HepG2 (cell line): ENCODE measurements around the gene MIOS. TPM values are rescaled to one million over a fixed set of nuclear protein-coding genes. Genes with fewer than 3 reads are reported as not detected.

ENCODE experiments used
- ATAC-seq: fragments of 200-7000 bp; cut with Tn5 transposase; 3 replicates; pipeline ENCODE4 v1.9.1; 2020; ENCODE audit warnings: mild to moderate bottlenecking, moderate library complexity
- BruUV-seq: library from RNA; stranded (reverse); fragments of 400-500 nt; replicated peaks from 2 replicates; lab custom pipeline; 2021; lab: Mats Ljungman, UMichigan
- CTCF ChIA-PET: fragments of 300-600 bp; formaldehyde crosslinking; extraction: SDS; loops from one replicate; lab custom pipeline; 2021; ENCODE audit warnings: low total read pairs, inconsistent platforms, low intra/inter-chr PET ratio; lab: Yijun Ruan, JAX
- POLR2A ChIA-PET: fragments of 350-600 bp; sonication (Branson Sonifier 250); formaldehyde crosslinking; loops from one replicate; lab custom pipeline; 2020; ENCODE audit warnings: antibody characterized with exemption, inconsistent platforms; lab: Yijun Ruan, JAX
- DNase-seq: peaks from one replicate; pipeline ENCODE4 v3.0.0-alpha.2; 2015; ENCODE audit warnings: low spot score
- FAIRE-seq: peaks from 3 replicates; lab custom pipeline; 2011; peaks lifted over from hg19 to GRCh38; lab: Jason Lieb, UNC
- H2AFZ ChIP-seq: one replicate; pipeline ENCODE4 v1.6.1; 2011; ENCODE audit warnings: low read length, inconsistent platforms
- H3K27ac ChIP-seq: fragments of 300-600 bp; 3 replicates; pipeline ENCODE4 v1.8.0; 2011; ENCODE audit warnings: mixed run types, mild to moderate bottlenecking, mixed read lengths, low read length, inconsistent platforms; ENCODE audit not compliant: insufficient read depth; ENCODE audit errors: extremely low read length
- H3K27me3 ChIP-seq, 2 experiments: fragments of 200-600 bp in 1 of 2; 2 replicates in 1 of 2; 3 replicates in 1 of 2; pipeline versions ENCODE4 v1.6.0 to v1.8.0; 2011; ENCODE audit warnings: low read length in 2 of 2, mild to moderate bottlenecking in 2 of 2, moderate library complexity in 2 of 2, inconsistent platforms in 1 of 2; ENCODE audit not compliant: insufficient read depth in 2 of 2, control insufficient read depth in 1 of 2
- H3K36me3 ChIP-seq, 2 experiments: fragments of 200-600 bp in 1 of 2; replicated peaks in 1 of 2; 2 replicates in 1 of 2; 3 replicates in 1 of 2; pipeline versions ENCODE4 v1.5.1 to v1.8.0; 2011; ENCODE audit warnings: low read length in 2 of 2, inconsistent platforms in 1 of 2; ENCODE audit not compliant: insufficient read depth in 2 of 2, control insufficient read depth in 1 of 2
- H3K4me1 ChIP-seq: 2 replicates; pipeline ENCODE4 v1.5.1; 2012; ENCODE audit warnings: low read length, inconsistent platforms; ENCODE audit not compliant: insufficient read depth
- H3K4me2 ChIP-seq: 2 replicates; pipeline ENCODE4 v1.6.0; 2011; ENCODE audit warnings: low read depth, low read length, inconsistent platforms
- H3K4me3 ChIP-seq, 3 experiments: fragments of 200-600 bp in 1 of 3; sonication (generic), shearing (Covaris generic) in 1 of 3; replicated peaks in 1 of 3; 2 replicates each; pipeline ENCODE4 v1.5.1; 2011 to 2016; ENCODE audit warnings: low read length in 3 of 3, inconsistent platforms in 2 of 3, low read depth in 2 of 3, mild to moderate bottlenecking in 2 of 3, control low read depth in 1 of 3, mixed read lengths in 1 of 3; ENCODE audit not compliant: insufficient read depth in 1 of 3
- H3K79me2 ChIP-seq: one replicate; pipeline ENCODE4 v1.6.1; 2011; ENCODE audit warnings: low read length, inconsistent platforms; ENCODE audit not compliant: insufficient read depth
- H3K9ac ChIP-seq: 2 replicates; pipeline ENCODE4 v1.6.0; 2011; ENCODE audit warnings: mild to moderate bottlenecking, low read depth, low read length, inconsistent platforms; ENCODE audit not compliant: insufficient read depth
- H3K9me3 ChIP-seq: 2 replicates; pipeline ENCODE4 v1.5.1; 2012; ENCODE audit warnings: mild to moderate bottlenecking, low read length
- H4K20me1 ChIP-seq: 2 replicates; pipeline ENCODE4 v1.6.0; 2011; ENCODE audit warnings: inconsistent platforms, mild to moderate bottlenecking, low read length, moderate library complexity; ENCODE audit not compliant: insufficient read depth
- GABPB1 ChIP-seq: IDR thresholded peaks from 2 replicates; pipeline ENCODE4 v1.6.1; 2016; ENCODE audit warnings: mild to moderate bottlenecking, missing genetic modification reagents, moderate library complexity, missing compliant biosample characterization
- LBX2 ChIP-seq: sonication (generic); formaldehyde crosslinking; IDR thresholded peaks from 2 replicates; pipeline ENCODE4 v1.5.0; 2020; ENCODE audit warnings: missing genetic modification reagents, mild to moderate bottlenecking, borderline replicate concordance
- PCBP2 ChIP-seq: fragments of 200-400 bp; formaldehyde crosslinking; optimal IDR thresholded peaks from 2 replicates; pipeline ENCODE3; 2018; ENCODE audit warnings: low read length, low read depth; ENCODE audit not compliant: poor library complexity, severe bottlenecking
- SATB2 ChIP-seq: sonication (generic); formaldehyde crosslinking; IDR thresholded peaks from 2 replicates; pipeline ENCODE4 v1.5.0; 2020; ENCODE audit warnings: missing genetic modification reagents
- SOX5 ChIP-seq: IDR thresholded peaks from 2 replicates; pipeline ENCODE4 v1.6.1; 2016; ENCODE audit warnings: borderline replicate concordance
- SP5 ChIP-seq: IDR thresholded peaks from 2 replicates; pipeline ENCODE4 v1.6.1; 2016; ENCODE audit warnings: low read depth, borderline replicate concordance
- WGBS: methylation state at CpG from one replicate; pipeline ENCODE4 v1.1.6; 2017; ENCODE audit warnings: low lambda C conversion rate; 5-methylcytosine and 5-hydroxymethylcytosine counted together
- in situ Hi-C: cut with HindIII; loops from 2 replicates; pipeline ENCODE4 v1.10.0; 2017; ENCODE audit warnings: low pct_unique_long_range_greater_than_20kb; ENCODE audit not compliant: extremely low pct_ligation_motif_present
- intact Hi-C: fragments of 100-400 bp; cut with micrococcal nuclease; formaldehyde crosslinking; loops from one replicate; pipeline ENCODE4 v1.10.0; 2022; ENCODE audit not compliant: unreplicated experiment
- polyA plus RNA-seq, 8 experiments: library from polyadenylated mRNA; depleted of rRNA in 3 of 8; stranded (reverse) in 7 of 8; unstranded in 1 of 8; fragments of >200 nt; fragmentation: Illumina TruSeq in 4 of 8; extraction: Trizol in 4 of 8; gene quantifications; 2 replicates each; pipeline versions ENCODE4 v1.2.1 to v1.2.3, GENCODE V29; 2011 to 2016; ENCODE audit warnings: low read depth in 4 of 8, missing spikeins in 1 of 8, mixed read lengths in 1 of 8; ENCODE audit not compliant: insufficient read depth in 1 of 8
- total RNA-seq, 5 experiments: library from RNA; depleted of rRNA; stranded (reverse); fragments of >200 nt; fragmentation: Illumina TruSeq; extraction: Trizol; gene quantifications; 2 replicates each; pipeline ENCODE4 v1.2.3, GENCODE V29; 2016; ENCODE audit warnings: low read depth in 1 of 5
- TF ChIP-seq, protein P1 (sequence below): sonication (generic); formaldehyde crosslinking; IDR thresholded peaks from 2 replicates; pipeline ENCODE4 v1.8.0; 2022; ENCODE audit warnings: mild to moderate bottlenecking, missing genetic modification reagents, moderate library complexity
- TF ChIP-seq, protein P2 (sequence below): sonication (generic); formaldehyde crosslinking; IDR thresholded peaks from 2 replicates; pipeline ENCODE4 v1.5.0; 2020; ENCODE audit warnings: mild to moderate bottlenecking, missing genetic modification reagents, moderate library complexity

Gene MIOS
- total and polyA plus RNA-seq, 2 of the 13 experiments (the other 11 are each of a cell fraction or from before 2014, with no cell fraction given), result 15.2 to 33.5 TPM

DNA sequence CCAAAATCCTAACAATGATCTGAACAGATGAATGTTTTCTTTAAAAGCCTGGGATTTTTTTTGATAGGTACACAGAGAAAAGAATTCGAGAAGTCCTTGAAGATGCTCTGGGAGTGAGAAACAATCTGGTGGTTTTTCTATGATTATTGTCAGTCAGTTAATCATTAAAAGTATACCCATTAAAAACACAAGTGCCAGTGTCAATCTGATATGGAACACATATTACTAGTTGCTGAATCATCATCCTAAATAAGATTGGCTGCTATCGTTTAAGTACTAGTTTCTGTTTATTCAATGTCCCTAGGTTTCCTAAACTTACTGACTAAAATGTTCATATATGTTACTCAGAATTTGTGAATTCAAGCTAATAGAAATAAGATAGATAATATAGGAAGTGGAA, 47.2 kb upstream of the MIOS start:
- Histone ChIP-seq H3K9me3 (no peaks in the 10 kb centered on the region), H3K79me2 (no peaks in the 10 kb centered on the region), H3K4me2 (no peak overlapping the region), H3K27ac (no peak overlapping the region), H3K27me3 (no peaks in the 10 kb centered on the region), H2AFZ (no peak overlapping the region), H3K9ac (no peak overlapping the region), H3K36me3 (no peaks in the 10 kb centered on the region), H3K4me3 (no peak overlapping the region), H3K4me1 (peaks cover 48% of the 10 kb centered on the region), H4K20me1 (no peaks in the 10 kb centered on the region)
- ATAC-seq, result no peak
- no peak for FAIRE-seq
- no peak for DNase-seq
- intact Hi-C loops, result no loop called here
- ChIA-PET POLR2A (no interaction called here), CTCF (no interaction called here)
- in situ Hi-C loops, result no loop called here
- no TSS peak for BruUV-seq
- TF ChIP-seq SP5 (CRISPR knock-in tag) (no peak), LBX2 (no peak), PCBP2 (no peak), GABPB1 (CRISPR knock-in tag) (no peak), SATB2 (CRISPR knock-in tag) (no peak)
- TF ChIP-seq, protein P1, sequence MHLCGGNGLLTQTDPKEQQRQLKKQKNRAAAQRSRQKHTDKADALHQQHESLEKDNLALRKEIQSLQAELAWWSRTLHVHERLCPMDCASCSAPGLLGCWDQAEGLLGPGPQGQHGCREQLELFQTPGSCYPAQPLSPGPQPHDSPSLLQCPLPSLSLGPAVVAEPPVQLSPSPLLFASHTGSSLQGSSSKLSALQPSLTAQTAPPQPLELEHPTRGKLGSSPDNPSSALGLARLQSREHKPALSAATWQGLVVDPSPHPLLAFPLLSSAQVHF (CRISPR knock-in tag), result no peak
- WGBS, result 49% methylated on average over 2 of the region's 2 CpGs

- TF ChIP-seq SOX5 (CRISPR knock-in tag), result no peak
- TF ChIP-seq, protein P2, sequence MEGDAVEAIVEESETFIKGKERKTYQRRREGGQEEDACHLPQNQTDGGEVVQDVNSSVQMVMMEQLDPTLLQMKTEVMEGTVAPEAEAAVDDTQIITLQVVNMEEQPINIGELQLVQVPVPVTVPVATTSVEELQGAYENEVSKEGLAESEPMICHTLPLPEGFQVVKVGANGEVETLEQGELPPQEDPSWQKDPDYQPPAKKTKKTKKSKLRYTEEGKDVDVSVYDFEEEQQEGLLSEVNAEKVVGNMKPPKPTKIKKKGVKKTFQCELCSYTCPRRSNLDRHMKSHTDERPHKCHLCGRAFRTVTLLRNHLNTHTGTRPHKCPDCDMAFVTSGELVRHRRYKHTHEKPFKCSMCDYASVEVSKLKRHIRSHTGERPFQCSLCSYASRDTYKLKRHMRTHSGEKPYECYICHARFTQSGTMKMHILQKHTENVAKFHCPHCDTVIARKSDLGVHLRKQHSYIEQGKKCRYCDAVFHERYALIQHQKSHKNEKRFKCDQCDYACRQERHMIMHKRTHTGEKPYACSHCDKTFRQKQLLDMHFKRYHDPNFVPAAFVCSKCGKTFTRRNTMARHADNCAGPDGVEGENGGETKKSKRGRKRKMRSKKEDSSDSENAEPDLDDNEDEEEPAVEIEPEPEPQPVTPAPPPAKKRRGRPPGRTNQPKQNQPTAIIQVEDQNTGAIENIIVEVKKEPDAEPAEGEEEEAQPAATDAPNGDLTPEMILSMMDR (CRISPR knock-in tag), result 0 out of 2 replicates have a peak, but pooled peaks have one; percentile 18
- Histone ChIP-seq H2AFZ (no peak overlapping the region), H4K20me1 (no peaks in the 10 kb centered on the region), H3K27ac (no peak overlapping the region), H3K4me2 (no peak overlapping the region), H3K9me3 (no peaks in the 10 kb centered on the region), H3K36me3 (no peaks in the 10 kb centered on the region), H3K4me3 (no peak overlapping the region), H3K4me1 (peaks cover 32% of the 10 kb centered on the region), H3K79me2 (no peaks in the 10 kb centered on the region), H3K9ac (no peak overlapping the region), H3K27me3 (no peaks in the 10 kb centered on the region)
- ATAC-seq (no peak), DNase-seq (no peak), FAIRE-seq (no peak)
- 83% methylated on average over 3 of the region's 3 CpGs for WGBS
- ChIA-PET CTCF (no interaction called here), POLR2A (no interaction called here)
- no TSS peak for BruUV-seq
- intact Hi-C loops (no loop called here), in situ Hi-C loops (no loop called here)
These were observed 45.4 kb upstream of the MIOS start for GRCh38 chr7:7521259-7521658.
